ENCODE measurements around the gene OR1F1.
"Not testable (repeated sequence)": the region's sequence is repeated elsewhere in the genome, so short reads cannot be mapped to it uniquely, and the experiment has no call there.

The OR1F1 gene

DNA sequence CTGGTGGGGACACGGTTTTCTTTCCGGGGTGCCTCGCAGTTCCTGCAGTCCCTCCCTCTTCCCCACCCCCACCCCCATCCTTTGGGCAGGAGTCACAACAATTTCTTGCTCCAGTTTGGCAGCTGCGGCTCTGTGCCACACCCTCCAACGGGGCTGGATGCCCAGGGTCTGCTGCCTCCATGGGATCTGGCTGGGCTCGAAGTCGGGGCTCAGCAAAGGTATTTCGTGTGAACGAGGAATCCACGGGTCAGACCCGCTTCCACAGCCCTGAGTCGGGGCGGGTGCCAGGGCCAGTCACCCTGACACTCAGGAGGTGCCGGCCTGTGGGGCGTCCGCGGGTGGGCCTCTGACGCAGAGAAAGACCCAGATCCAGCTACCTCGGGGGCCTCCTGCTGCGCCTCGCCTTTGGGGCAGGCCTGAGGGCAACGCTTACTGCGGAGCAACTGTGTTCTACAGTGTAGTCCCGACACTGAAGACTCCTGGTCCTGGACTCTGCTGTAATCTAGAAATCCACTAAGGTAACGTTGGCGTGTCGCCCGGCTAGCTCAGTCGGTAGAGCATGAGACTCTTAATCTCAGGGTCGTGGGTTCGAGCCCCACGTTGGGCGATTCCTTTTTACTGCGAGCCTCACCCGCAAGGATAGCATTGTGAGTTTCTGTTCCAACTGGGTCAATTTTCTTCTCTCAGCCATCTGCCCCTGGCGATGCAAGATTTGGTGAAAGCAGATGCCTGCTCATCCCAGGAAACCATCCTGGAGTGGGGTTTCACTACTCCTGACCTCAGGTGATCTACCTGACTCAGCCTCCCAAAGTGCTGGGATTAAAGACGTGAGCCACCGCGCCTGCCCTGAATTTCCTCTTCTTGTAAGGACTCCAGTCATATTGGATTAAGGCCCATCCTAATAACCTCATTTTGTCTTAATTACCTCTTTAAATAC is 12.6 kb upstream of the OR1F1 start:
- no peak for DNase-seq

DNA sequence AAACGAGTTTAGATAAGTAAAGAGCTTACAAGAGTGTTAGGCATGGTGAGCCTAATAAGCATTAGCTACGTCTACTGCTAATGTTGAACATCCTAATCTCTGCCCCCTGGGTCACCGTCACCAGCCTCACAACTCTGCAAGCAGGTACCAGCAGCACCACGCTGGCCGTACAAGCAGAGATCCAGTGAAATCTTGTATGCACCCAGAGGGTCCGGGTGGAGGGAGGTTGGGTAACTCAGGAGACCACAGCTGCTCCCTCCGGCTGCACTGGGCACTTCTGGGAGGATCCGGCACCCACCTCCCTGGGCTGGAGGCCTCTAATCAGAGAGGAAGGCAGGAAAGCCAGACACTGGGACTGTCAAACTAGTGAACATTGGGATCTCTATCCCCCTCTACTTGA is 8.4 kb upstream of the OR1F1 start:
- DNase-seq: no peak

DNA sequence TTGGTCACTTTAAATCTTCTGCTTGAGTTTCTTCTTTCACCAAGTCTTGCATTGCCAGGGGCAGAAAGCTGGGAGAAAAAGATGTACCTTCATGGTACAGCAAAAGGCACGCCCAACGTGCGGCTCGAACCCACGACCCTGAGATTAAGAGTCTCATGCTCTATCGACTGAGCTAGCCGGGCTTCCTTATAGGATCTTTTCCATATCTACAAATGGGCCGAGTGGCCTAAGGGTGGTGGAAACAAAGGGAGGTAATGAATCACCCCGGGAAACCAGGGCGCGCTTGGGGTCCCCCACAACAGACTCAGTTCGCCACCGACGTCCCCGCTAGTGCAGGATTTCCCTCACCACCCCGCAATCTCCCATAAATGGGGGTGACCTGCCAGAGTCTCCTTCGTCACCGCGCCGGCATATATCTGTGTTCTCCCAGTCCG is 7.5 kb upstream of the OR1F1 start:
- DNase-seq: no peak

DNA sequence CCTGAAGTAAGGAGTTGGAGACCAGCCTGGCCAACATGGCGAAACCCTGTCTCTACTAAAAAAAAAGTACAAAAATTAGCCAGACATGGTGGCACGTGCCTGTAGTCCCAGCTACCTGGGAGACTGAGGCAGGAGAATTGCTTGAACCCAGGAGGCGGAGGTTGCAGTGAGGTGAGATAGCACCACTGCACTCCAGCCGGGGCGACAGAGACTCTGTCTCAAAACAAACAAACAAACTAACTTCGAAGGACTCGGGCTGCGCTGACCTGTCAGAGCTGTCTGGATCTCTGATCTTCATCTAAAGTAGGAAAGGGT is 5.8 kb upstream of the OR1F1 start:
- DNase-seq: not testable (repeated sequence)

DNA sequence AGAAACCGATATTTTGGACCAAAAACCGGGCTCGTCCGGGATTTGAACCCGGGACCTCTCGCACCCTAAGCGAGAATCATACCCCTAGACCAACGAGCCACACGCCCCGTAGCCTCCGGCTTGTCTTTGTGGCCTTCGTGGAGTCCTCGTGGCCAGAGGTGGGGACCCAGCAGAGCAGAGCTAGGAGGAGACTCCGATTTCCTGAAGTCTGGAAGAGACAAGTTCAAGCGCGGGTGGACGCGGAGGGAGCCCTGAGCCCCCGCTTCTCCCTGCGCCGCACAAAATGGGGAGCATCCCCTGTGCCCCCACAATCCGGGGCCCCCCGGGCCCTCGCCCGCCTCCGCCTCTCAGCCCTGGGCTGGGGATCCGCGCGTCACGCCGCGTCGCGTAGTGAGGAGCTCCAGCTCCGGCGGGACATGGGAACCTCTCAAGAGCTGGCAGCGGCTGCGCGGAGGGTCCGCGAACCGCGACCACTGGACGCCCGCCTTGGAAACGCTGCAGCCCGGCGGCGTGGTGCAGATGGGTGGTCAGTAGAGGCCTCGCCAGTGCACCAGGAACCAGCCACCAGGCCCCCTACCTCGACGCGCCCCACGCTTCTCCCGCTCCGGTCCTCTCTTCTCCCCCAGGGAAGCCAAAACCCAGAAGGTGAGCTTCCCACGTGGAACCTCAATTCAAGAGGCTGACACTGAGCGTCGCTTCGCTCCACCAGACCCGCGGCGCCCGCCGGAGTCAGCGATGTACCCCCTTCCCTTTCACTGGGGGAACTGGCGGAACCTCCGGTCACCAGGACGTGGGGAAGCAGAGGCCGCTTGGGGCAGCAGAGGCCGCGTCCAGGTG is 5.2 kb upstream of the OR1F1 start:
- DNase-seq: no peak

DNA sequence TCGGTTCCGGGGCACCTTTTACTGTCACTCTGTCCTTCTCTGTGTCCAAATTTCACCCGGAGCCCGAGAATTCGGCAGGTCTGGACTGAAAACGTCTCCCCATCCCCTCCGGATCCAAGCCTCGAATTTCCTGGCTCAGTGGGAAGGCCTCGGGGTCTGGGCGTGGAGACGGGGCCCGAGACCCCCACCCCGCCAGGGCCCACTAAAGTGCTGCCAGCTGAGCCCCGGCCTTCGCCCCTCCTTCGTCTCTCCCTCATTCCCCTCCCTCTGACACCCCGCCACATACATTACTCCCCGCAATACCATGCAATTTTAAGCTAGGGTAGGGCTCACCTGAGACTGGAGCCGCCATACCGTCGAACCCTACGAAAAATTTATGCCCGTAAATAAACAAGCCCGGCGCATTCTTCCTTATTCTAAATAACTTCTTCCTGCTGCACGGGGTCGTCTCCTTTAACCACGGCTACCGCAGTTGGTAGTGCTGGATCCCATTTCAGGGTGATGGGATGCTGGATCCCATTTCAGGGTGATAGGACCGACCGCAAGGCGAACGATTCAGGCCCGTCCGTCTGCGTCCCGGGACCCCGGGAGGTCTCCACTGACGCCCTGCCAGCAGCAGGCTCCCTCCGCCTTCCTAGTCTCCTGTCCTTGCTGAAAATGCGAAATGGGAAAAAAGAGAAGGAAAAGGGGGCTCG is 4.4 kb upstream of the OR1F1 start:
- no peak for DNase-seq

DNA sequence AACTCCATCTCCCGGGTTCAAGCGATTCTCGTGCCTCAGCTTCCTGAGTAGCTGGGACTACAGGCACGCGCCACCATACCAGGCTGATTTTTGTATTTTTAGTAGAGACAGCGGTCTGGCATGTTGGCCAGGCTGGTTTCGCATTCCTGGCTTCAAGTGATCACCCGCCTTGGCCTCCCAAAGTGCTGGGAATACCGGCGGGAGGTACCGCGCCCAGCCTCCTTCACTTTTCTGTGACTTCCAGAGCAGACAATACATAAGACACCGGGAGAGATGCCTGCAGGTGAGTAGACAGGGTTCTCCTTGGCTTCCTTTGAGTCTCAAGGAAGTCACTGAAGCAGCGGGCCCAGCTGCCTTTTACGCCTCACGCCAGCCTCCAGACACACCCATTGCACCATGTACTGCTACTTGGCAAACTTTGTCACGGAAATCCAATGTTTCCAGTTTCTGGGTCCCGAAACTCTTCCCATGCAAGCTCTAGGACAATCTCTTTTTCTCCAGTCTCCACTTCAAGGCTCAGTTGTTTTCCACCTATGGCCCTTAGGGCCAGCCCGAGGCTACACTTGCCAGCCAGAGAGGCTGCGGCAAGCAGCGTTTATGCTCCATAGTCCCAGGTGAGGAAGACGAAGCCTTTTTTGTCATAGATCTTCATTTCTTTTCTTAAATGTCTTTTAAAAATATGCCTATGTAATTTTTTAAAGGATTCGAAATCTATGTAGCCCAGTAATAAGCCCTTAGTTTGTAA is 886 bp upstream of the OR1F1 start:
- DNase-seq: no peak

DNA sequence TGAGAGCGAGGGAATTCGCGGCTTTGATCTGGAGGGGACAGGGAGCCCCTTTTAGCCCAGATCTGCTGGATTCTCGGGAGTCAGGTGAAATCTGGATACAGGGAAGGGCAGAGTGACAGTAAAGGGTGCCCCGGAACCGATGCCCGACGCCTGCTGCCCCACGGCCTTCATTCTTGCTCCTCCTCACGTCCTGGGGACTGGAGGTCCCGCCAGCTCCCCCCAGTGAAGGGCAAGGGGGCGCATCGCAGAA is 596 bp downstream of the OR1F1 start:
- DNase-seq: no peak

DNA sequence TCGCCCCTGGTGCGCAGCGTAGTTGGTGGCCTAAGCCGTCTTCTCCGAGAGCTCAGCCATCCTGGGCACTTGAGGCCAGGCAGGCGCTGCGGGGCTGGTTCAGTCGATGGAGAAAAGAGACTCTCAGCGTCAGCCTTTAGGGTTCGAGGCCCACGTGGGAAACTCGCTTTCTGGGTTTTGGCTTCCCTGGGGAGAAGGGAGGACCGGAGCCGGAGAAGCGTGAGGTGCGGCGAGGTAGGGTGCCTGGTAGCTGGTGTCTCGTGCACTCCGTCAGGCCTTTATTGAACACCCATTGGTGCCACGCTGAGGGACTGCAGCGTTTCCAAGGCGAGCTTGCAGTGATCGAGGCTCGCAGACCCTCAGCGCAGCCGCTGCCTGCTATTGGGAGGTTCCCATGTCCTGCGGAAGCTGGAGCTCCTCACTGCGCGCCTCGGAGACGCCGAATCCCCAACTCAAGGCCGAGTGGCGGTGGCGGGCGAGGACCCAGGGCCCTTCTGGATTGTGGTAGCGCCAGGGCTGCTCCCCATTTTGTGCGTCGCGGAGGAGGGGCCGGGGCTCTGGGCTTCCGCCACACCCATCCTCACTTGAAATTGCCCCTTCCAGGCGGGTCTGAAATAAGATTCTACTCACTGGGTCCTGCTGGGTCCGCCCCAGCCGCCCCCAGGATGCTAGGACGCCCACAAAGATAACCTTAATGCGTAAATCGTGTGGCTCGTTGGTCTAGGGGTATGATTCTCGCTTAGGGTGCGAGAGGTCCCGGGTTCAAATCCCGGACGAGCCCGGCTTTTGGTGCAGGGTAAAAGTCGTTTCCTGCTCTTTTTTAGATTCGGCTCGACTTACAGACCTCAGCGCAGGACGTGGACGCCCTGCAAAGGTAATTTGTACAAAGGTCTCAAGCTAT is 1.2 kb downstream of the OR1F1 start:
- no peak for DNase-seq

DNA sequence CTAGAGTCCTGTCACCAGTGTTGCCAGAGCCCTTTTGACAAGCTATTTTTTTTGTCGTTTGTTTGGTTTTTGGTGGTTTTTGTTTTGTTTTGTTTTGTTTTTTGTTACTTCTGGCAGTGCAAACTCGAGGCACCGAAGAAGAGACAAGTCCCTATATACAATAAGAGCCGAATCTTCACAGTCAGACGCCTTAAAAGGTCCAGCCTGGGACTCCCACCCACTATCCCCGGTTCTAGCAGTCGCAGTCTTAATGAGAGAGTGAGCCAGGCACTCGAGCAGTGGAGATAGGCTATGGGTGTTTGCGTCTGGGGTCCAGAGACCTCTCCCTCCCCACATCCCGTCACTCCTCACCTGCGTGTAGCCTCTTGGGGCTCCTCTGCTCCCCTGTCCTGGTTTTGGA is 1.9 kb downstream of the OR1F1 start:
- no peak for DNase-seq

DNA sequence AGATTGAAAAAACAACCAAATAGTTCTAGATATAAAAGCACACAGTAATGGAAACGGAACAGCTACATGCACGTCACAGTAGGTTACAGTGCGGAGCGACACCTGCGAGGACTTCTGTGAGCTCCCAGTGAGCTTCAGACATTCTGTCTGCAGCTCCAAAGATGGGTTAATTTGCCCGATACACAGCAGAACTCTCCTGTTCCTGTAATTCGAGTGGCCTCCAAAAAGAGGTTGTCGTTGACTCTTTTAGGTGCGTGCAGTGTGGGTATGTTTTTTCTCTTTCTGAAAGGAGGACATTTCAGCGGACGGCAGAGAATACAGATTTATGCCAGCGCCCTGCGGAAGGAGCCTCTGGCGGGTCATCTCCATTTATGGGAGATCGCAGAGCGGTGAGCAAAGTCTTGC is 2.9 kb downstream of the OR1F1 start:
- DNase-seq: no peak

DNA sequence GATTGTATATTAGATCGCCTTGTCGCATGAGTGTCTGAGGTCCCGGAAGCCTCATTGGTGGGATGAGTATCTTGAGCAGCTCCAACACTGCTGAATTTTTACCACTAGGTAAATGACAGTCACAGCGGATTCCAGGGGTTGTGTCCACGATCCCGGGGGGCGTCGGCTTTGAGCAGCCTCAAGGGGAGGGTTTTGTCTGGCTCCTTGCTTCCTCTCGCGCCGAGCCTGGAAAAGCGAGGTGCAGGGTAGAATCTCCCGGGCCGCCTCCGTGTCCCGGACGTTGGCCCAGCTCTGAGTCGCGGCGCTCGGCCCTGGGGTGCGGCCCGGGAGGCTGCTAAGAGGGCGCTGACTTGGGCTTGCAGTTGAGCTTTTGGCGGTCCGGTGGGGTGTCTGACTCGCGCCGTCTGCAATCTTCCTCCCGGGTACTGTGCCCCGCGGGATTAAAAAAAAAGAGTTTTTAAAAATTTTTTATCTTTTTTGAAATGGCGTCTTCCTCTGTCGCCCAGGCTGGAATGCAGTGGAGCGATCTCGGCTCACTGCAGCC is 4.5 kb downstream of the OR1F1 start:
- DNase-seq: no peak

DNA sequence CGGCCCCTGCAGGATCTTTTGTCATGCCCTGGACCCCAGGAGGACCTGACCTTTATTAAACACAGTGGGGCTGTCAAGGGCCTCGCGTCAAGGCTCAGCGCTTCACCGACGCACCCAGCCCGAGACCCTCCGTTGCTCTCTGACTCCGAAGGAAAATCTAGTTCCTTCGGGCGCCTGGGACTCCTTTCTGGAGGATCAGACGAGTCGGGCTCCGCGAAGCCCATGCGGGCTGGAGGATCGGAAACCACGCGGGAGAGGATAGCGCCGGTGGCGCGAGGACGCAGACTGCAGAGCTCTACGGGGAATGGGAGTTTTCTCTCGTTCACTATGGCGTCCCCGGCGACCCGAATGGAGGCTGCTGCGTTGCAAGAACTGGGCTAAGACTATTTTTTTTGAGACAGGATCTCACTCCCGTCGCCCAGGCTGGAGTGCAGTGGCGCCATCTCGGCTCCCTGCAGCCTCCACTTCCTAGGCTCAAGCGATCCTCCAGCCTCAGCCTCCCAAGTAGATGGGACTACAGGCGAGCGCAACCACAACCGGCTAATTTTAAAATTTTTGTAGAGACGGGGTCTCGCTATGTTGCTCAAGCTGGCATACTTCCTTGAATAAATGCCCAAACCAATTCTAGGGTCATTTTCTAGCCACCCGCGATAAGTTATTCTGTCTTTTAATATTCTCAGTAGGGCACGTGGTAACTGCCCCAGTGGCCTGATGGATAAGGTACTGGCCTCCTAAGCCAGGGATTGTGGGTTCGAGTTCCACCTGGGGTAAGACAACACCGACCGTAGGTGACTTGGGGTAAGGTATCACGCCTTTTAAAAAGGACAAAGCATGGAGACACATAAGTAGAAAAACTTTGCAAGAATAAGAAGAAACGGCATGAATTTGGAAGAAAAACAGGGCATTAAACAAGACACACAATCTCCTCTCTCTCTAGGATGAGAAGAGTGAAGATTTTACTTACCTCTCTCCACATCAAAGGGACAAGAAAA is 5.5 kb downstream of the OR1F1 start:
- no peak for DNase-seq

DNA sequence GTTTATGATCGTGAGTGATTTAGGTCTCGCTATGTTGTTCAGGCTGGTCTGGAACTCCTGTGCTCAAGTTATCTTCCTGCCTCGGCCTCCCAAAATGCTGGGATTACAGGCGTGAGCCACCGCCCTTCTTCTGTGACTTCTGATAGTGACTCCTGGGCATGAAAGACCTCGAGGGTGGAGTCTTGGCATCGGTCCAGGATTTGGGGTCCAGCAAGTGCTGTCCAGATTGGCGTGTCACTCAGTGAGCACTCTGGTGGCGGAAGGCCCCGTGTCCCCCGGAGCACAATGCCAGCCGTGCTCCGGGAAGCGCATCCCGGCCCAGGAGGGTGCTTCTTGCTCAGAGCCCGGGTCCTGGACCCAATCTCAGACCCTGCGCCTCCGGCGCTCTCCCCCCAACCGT is 6.8 kb downstream of the OR1F1 start:
- no peak for DNase-seq

DNA sequence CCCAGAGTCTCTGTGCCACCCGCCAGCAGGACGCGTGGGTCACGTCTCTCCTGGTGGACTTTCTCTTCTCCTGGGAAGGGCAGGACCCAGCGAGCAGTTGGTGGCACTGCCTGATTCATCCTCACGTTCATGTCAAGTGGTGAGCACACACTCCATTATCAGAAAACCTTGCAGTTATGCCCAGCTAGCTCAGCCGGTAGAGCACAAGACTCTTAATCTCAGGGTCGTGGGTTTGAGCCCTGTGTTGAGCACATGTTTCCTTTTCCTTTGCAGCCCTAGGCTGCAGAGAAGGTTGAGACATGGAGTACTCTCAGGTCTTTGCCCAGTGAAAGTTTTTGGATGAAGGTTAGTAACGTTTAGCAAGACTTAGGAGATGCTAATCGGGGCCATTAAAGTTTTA is 8.0 kb downstream of the OR1F1 start:
- DNase-seq: no peak

DNA sequence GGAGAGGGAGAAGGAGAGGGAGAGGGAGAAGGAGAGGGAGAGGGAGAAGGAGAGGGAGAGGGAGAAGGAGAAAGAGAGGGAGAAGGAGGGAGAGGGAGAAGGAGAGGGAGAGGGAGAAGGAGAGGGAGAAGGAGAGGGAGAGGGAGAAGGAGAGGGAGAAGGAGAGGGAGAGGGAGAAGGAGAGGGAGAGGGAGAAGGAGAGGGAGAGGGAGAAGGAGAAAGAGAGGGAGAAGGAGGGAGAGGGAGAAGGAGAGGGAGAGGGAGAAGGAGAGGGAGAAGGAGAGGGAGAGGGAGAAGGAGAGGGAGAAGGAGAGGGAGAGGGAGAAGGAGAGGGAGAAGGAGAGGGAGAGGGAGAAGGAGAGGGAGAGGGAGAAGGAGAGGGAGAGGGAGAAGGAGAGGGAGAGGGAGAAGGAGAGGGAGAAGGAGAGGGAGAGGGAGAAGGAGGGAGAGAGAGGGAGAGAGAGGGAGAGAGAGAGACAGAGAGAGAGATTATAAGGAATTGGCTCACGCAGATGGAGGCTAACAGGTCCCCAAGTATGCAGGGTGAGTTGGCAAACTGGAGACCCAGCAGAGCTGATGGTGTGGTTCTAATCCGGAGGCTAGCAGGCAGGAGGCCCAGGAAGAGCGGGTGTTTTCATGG is 9.8 kb downstream of the OR1F1 start:
- not testable (repeated sequence) for DNase-seq

DNA sequence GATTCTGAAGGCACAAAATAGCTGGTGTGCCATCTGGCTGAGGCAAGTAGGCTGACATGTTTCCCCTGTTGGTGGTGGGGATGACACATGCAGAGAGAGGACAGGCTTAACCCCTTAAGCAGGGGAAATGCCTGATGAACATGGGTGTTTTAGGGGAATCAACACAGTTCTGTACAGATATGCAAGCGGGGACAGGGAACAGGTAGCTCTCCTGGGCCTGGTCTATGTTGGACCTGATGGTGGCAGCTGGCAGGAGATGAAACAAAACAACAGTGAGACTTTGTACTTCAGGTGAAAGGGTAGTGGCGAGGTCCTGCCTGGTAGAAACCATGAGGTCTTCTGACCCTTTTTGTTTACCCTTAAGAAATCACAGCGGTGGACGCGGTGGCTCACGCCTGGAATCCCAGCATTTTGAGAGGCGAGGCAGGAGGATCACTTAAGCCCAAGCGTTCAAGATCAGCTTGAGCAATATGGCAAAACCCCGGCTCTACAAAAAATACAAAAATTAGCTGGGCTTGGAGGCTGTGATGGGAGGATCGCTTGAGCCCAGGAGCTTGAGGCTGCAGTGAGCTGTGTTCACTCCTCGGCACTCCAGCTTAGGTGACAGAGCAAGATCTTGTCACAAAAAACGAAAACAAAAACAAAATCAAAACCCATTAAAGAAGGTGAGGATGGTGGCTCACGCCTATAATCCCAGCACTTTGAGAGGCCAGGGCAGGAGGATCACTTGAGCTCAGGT is 10.5 kb downstream of the OR1F1 start:
- DNase-seq: no peak

DNA sequence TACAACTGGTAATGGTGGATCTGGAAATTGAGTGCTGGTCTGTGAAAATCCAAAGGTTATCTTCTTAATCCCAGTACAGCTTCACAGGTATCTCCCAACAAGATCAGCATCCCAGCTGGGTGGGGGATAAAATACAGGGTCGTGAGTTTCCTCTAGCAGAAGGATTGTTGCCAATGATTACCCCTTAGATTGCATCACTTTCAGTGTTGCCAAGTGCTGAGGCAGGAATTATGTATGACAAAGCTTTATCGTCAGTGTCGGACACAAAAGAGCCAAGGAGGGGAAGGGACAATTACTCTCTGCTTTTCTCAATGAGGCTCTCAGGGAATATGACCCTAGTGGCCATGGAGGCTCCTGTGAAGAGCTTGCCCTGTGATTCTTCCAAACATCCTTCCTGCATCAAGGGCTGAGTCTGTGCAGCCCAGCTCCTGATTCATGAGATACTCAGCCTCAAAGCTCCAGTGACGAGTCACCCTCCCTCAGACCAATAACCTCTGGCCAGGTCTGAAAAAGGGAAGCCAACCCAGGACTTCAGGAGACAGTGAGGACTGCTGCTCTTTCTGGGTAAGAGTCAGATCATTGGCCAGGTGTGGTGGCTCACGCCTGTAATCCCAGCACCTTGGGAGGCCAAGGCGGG is 15.0 kb downstream of the OR1F1 start:
- no peak for DNase-seq

DNA sequence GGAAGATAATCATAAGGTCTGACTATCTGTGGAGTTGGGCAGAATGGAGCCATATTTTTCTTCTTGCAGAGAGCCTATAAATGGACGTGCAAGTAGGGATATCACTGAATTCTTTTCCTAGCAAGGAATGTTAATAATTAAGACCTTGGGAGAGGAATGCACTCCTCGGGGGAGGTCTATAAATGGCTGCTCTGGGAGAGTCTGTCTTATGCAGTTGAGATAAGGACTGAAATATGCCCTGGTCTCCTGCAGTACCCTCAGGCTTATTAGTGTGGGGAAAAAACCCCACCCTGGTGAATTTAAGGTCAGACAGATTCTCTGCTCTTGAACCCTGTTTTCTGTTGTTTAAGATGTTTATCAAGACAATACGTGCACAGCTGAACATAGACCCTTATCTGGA is 17.9 kb downstream of the OR1F1 start:
- DNase-seq: not testable (repeated sequence)

Measured in NCI-H510A (cell line).